Retina (tissue), 1 donor: ENCODE results near the gene MAP1LC3B.
"Not testable (repeated sequence)": the region's sequence is repeated elsewhere in the genome, so short reads cannot be mapped to it uniquely, and the experiment has no call there.

Source experiments
- DNase-seq: peaks from one replicate; pipeline ENCODE4 v3.0.0-alpha.2; 2016

The MAP1LC3B gene

DNA sequence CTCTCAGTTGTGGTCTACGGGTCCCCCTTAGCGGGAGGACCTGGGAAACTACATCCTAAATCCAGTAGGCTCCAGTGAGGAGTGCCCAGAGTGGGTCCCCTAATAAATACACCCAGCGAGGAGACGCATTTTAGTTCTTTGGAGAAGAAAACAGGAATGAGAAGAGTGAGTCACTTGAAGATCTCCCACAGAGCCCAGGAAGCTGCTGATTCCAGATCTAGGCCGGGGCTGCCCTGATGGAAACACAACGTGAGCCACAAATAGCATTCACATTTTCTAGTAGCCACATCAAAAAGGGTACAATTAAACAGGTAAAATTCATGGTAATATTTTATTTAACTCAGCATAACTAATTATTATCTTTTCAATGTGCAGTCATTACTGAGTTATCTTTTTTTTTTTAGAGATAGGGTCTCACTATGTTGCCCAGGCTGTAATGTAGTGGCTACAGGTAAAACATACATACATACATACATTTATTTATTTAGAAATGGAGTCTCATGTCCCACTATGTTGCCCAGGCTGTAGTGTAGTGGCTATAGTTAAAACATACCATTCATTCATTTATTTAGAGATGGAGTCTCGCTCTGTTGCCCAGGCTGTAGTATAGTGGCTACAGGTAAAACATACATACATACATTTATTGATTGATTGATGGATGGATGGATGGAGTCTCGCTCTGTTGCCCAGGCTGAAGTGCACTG lies 30.1 kb upstream of the MAP1LC3B start:
- no peak for DNase-seq

DNA sequence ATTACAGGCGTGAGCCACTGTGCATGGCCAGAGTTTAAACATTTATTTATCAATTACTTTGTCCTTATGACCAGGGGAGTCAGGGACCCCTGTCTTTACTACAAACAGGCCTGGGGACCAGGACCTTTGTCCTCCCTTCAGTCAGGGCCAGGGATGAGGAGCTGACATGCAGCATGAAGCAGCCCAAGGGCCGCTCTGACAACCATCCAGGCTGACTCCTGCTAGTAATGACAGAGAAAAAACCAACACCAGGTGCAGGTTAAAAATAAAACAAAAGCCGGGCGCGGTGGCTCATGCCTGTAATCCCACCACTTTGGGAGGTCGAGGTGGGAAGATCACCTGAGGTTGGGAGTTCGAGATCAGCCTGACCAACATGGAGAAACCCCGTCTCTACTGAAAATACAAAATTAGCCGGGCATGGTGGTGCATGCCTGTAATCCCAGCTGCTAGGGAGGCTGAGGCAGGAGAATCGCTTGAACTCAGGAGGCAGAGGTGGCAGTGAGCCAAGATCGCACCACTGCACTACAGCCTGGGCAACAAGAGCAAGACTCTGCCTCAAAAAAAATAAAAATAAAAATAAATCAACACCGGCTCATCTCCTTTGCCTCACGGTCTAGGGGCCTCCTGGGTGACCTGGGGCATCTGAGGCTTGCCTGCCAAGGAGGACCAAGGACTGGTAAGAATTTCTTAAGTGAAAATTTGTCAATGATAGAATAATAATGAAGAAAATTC lies 29.1 kb upstream of the MAP1LC3B start:
- DNase-seq = not testable (repeated sequence)

DNA sequence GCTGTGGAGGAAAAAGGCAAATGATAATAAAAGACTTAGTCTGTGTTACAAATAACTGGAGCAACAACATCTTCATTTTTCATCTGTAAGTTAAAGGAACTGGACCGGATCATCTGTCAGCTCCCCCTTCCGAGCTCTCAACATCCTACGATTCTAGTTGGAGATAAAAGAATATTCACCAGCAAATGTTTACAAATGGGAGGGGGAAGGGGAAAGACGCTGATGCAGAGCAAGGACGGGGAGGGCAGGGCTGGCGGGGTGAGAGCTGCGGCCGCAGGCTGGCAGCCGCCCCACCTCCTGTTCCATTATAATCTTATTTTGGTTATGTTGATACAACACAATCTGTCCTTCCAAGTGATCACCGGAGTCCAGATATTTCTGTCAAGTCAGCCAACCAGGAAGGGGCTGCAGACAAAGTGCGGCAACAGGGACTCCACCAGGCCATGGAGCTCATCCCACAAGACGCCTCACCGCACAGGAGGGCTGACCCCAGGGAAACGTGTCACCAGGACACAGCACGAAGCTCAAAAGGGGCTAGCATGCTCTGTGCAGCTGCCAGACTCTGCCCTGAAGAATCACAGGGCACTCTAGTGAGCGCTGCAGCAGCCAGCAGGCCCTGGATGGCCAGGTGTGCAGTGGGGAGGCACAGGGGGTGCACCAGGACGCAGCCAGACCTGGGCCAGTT lies 28.2 kb upstream of the MAP1LC3B start:
- DNase-seq = peak; percentile 20

DNA sequence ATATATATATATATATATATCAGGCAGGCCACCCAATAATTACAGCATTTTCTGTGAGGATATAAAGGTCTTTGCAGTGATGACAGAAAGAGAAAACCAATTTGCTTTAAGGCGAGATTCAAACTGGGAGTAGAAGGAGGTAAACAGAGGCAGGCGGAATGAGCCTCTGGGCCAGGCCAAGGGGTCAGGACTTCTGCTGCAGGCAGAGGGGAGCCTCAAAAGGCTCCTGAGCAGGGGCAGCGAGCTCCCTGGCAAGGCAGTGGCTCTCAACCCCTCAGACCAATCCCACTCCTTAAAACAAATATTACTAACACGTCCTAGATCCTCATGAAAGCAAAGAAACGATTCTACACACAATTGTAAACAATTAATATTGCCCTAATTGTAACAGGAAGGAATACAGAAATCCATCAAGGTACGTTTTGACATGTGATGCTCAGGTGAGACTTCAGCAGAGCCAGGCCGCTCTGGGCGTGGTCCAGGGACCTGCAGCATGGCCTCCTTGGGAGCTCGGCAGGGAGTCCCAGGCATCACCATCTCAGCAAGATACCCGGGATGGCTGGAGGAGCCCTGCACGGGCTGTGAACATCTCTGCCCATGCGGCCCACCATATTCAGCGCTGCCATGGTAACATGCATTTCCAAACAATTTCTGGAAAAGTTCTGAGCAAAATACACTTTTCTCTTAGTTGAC lies 27.0 kb upstream of the MAP1LC3B start:
- DNase-seq = no peak

GRCh38 chr16:87366288-87366687 lies 25.8 kb upstream of the MAP1LC3B start:
- no peak for DNase-seq

- no peak for DNase-seq
Observed at GRCh38 chr16:87366930-87367329, 25.2 kb upstream of the MAP1LC3B start.

DNA sequence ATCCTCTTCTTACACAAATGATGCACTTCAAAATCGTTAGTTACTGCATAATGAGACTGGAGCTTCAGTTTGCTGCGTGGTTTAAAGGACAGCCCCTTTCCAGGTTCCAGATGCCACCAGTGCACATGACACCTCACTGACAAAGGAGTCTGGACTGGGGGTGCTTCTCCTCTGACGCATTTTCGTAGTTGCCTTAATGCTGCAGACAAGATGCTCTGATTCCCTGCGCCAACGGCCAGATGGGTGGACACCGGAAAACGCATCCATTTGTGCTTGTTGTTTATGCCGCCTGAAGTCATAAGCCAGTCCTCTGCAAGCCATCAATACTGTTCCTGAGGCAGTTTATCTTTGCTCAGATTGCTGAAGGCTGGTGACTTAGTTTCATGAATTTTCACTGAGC lies 24.6 kb upstream of the MAP1LC3B start:
- no peak for DNase-seq

- DNase-seq = no peak
Observed at GRCh38 chr16:87368029-87368770, 23.9 kb upstream of the MAP1LC3B start.

- DNase-seq = no peak
Observed at GRCh38 chr16:87369117-87369765, 22.9 kb upstream of the MAP1LC3B start.

GRCh38 chr16:87369796-87370719 lies 22.1 kb upstream of the MAP1LC3B start:
- DNase-seq = no peak

- peak; percentile 77 for DNase-seq
Observed at GRCh38 chr16:87371261-87371866, 20.8 kb upstream of the MAP1LC3B start.

DNA sequence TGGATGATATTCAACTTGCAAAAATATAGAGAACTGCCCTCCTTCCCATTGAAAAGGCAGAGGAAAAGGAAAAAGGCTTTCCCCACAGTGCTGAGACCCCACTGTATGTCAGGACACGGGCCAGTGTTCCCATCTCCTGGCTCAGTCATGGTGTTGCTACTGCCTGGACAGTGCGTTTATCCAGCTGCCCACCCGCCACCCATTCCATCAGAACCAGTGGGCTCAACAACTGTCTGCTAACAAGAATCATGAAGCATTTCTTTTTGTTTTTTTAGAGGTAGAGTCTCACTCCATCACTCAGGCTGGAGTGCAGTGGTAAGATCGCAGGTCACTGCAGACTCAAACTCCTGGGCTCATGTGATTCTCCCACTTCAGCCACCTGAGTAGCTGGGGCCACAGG lies 19.8 kb upstream of the MAP1LC3B start:
- DNase-seq = no peak

DNA sequence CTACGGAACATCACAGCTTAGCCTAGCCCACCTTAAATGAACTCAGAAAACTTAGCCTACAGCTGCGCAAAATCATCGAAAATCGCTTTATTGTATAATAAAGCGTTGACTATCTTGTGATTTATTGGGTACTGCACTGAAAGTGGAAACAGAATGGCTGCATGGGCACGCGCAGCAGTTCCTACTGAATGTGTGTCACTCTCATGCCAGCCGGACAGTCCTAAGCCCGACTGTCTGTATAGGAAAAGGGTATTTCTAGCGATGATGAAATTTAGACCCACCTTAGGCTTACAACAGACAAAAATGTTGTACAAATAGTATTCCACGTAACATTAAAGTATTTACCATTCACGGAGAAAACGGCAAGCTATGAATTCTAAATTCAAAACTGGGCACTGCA lies 17.8 kb upstream of the MAP1LC3B start:
- DNase-seq = no peak

DNA sequence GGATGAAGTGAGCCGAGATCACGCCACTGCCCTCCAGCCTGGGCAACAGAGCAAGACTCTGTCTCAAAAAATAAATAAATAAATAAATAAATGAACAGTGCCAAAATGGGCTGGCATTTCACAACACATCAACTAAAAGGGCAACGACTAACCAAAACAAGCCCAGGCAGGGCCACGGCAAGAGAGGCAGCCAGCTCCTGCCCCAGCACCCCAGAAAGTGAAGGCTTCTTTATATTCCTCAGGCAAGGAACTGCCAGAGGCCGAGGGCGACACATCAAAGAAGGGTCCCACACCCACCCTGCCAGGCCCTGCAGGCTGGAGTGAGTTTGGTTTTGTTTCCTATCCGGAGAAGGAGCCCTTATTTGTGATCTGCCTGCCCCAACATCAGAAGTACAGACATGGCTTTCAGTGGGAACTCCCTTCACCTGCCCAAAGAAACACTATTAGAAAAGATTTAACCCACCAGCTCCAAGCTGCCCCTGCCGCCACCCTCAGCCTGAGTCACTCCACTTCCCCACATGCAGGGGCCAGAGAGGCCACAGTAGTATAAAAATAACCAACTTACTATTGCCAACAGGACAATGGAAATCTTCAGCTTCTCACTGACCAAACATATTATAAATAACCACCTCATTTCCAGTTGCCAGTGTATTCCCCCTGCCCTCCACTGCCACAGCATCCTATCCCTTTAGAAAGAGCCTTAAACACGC lies 16.6 kb upstream of the MAP1LC3B start:
- DNase-seq = no peak

GRCh38 chr16:87376660-87377059 lies 15.5 kb upstream of the MAP1LC3B start:
- DNase-seq = no peak

DNA sequence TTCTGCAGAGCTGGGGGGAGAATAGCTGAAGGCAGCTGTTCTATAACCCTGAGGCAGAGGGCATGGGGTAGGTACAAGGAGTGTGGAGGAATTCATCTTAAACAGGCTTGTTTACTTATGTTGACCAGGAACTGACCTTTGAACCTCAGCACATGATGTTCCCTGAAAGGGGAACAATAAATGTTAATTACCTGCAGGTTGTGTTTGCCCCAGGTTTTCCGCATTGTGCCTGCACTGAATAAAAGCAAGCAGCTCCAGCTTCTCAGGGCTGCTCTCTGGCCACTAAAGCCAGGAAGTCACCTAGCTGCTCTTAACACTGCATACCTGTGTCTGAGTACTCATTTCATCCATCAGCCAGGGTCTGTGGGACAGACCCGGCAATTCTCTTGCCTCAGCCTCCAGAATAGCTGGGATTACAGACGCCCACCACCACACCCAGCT lies 12.8 kb upstream of the MAP1LC3B start:
- DNase-seq = not testable (repeated sequence)

GRCh38 chr16:87380403-87380802 lies 11.7 kb upstream of the MAP1LC3B start:
- no peak for DNase-seq

DNA sequence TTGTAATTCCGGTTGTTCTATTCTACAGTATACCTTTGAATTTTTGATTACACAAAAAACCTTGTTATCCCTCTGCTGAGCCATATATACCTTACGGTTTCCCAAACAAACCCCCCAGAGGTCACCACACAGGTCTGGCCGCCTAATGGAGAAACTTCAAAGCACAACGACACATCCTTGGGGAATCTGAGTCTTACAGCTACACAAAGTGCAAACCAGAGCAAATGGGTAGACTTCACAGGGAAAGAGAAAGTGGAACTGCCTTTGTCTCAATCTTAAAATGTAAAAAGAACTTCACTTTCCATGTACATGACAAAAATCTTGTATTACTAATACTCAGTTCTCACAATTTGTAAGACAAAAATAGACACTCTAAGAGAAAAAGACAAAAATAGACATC lies 11.3 kb upstream of the MAP1LC3B start:
- no peak for DNase-seq

DNA sequence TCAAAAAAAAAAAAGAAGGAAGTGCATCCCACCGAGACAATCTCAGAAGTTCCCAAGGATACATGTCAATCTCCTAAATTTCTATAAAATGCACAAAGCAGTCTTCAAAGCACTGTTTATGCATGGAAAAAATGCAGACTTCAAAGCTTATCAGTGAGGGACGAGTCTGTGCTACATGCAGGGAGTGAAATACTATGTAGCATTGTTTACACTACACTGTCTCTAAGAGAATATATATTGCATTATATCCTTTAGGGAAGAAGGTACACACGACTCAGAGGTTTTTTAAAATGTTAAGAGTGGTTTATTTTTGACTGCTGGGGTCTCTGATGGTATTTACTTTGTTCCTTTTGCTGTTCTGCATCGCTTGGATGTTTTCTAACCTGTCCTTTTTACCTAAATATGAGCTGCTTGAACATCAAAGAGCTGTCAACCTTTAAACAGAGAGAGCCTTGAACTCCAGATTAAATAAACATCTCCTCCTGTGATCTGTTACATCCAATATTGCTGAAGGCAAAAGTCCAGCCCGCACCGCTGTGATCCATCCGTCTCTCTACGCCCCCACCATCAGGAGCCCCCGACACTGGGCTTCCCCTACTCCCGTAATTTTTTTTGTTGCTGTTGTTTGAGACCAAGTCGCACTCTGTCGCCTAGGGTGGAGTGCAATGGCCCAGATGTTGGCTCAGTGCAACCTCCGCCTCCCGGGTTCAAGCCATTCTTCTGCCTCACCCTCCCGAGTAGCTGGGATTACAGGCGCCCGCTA lies 9.9 kb upstream of the MAP1LC3B start:
- peak; percentile 28 for DNase-seq
